K562 treated with DMSO at 1 percent for 48 hours (cell line): Measurements from ENCODE around the gene RAB33B. TPM values are rescaled to one million over a fixed set of nuclear protein-coding genes. Genes with fewer than 3 reads are reported as not detected.

Experiments used
- total RNA-seq: library from RNA; unstranded; fragments of 300-600 nt; gene quantifications from 2 replicates; pipeline ENCODE4 v1.2.3, GENCODE V29; 2022; ENCODE audit warnings: low replicate concordance; ENCODE audit errors: extremely low read depth

RAB33B gene
- not detected in 2 replicates for total RNA-seq

GRCh38 chr4:139454111-139455045 lies at the start of gene RAB33B:
RAB33B (plus strand) TSS chr4:139454121; CDS start chr4:139454196, 75 bp downstream.

Other genes starting within 250 kb of the RAB33B start
- not detected in 2 replicates for gene MGARP, start 173.9 kb upstream of the RAB33B start, total RNA-seq
- gene NAA15, start 152.6 kb upstream of the RAB33B start, total RNA-seq: not detected in 2 replicates
- not detected in 2 replicates for gene NDUFC1, start 151.6 kb upstream of the RAB33B start, total RNA-seq
- gene SETD7, start 102.1 kb downstream of the RAB33B start, total RNA-seq: not detected in 2 replicates
- gene MGST2, start 211.7 kb downstream of the RAB33B start, total RNA-seq: not detected in 2 replicates